Left forelimb (tissue), 1 donor: ENCODE results near the gene CD59.
"Not testable (repeated sequence)": the region's sequence is repeated elsewhere in the genome, so short reads cannot be mapped to it uniquely, and the experiment has no call there.

Experiments
- DNase-seq: peaks from one replicate; pipeline ENCODE4 v3.0.0-alpha.2; 2018; ENCODE audit warnings: low spot score

Gene CD59

DNA sequence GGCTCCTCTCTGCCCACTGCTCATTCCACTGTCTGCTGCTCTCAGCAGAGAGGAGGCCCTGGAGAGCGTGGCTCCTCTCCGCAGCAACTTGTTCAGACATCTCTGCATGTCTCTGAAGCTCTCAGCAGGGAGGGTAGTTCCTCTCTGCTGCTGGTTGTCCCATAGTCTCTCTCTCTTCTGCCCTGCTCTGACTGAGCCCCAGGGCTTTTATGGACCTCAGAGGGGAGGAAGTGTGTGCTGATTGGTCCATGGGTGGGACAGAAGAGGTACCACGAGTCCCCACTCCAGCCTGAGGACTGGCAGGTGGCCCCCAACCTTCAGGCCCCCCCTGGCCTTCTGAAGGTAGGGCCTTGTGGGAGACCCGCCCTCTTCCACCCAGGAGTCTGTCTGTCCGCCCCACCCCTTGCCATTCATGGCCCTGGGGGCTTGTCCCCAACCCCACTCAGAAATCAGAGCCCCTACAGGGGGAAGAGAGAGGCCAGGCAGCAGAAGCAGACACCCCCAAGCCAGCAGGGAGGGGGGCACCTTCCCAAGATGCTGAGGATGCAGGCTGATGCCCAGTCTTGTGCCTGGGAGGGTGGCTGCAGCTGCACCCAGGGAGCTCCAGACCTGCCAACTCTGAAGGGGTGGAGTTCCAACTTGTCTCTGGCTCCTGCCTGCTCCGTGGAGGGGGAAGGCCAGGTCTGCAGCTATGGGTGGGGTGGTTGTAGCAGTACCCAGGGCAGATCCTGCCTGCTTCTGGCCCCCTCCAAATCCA lies 70.7 kb downstream of the CD59 start:
- no peak for DNase-seq

DNA sequence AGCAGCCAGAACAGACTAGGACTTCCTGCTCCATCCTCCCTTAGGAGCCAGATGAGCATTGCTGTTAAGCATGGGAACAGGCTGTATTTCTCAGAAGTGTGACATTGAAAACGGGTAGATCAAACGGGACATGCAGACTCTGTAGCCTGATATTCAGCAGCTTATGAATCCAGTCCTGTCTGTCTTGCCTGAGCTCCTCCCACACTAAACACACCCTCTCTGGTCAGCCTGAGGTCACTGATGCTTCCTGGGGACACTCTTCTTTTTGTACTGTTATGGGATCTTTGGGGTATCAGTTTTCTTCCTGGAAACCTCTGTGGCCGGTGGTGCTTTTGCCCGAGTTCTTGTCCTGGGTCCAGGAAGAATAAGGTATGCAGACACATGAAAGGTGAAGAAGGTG lies 71.4 kb downstream of the CD59 start:
- DNase-seq: no peak

DNA sequence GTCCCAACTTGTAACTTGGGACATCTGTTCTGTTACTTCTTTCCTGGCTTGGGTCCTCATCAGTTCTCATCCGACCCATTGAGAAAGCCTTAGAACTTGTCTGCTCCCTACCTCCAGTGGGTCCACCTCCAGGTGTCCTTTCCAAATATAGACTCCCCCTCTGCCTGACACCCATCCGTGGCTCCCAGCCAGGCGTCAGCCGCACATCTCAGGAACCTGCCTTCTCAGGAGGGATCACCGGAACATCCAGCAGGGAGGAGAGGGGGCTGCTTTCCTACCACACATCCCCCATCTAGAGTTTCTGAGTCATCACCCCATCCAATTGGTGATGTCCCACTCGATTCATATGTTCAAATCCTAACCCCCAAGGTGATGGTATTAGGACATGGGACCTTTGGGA lies 72.1 kb downstream of the CD59 start:
- no peak for DNase-seq

DNA sequence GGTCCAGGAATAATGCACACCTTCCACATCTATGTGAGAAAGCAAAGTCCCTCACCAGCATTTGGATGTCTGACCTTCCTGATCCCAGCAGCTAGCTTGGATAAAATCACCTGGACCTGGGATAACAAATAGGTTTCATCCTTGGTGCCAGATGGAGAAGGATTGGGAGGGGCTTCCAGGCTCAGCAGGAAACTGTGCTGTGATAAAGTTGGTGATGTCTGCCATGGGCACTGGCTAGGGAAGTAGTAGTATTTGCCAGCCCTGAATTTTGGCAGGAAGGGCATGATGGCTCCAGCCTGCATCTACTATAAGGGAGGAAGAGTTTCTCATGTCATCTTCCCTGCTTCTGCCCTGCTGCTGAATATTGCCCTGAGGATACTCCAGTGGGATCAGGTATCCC lies 73.1 kb downstream of the CD59 start:
- DNase-seq: no peak

DNA sequence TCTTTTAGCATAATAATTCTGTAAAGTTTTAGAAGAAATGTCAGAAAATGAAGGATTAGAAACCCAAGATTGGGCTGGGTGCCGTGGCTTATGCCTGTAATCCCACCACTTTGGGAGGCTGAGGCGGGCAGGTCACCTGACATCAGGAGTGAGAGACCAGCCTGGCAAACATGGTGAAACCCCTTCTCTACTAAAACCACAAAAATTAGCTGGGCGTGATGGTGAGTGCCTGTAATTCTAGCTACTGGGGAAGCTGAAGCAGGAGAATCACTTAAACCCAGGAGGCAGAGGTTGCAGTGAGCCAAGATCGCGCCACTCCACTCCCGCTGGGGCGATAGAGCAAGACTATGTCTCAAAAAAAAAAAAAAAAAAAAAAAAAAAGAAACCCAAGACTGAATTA lies 74.7 kb downstream of the CD59 start:
- DNase-seq: not testable (repeated sequence)

DNA sequence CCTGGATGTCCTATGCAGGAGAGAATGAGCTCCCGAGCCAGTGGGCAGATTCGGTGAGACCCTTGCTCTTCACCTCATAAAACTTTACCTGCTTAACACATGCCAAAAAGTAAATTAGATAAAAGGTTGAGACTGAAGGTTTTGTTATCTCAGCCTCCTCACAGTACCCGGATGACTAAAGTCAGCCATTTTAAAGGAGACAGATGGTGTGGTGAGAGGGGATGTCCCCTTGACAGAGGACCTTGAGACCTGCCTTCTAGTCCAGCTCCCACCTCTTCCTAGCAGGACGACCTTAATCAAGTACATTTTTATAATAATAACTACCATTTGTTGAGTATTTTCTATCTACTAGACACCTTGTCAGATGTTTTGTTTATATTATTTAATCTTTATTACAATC lies 75.3 kb downstream of the CD59 start:
- no peak for DNase-seq

DNA sequence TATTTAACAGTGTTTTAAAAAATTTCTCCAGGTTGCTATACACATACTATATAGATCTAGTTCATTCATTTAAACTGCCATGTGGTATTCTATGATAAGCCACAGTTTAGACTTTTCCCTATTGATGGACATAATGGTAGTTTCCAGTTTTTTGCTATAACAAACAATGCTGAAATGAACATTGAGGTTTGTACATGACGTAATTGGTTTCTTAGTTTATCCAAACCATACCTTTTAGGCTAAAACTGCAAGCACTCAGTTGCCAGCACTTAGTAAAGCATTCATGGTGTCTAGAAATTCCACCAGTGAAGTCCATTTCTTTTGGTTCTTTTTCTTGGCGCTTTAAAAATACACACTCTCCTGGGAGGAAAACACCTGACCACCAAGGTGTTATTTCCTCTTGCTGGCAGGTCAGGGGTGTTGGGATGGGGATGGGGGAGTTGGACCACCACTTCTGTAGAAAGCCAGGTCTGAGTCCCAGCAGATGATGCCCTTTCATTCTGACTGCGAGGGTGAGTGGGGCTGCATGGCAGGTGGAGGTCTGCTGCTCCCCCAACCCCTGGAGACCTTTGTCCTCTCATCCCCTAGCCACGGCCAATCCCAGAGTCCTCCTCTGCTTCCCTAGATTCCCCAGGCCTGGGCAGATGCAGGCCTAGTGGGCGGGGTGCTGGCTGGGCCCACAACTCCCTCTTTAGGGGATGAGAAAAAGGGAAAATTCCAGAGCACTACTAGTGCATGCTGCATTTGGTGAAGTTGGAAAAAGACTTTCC lies 76.7 kb downstream of the CD59 start:
- no peak for DNase-seq

DNA sequence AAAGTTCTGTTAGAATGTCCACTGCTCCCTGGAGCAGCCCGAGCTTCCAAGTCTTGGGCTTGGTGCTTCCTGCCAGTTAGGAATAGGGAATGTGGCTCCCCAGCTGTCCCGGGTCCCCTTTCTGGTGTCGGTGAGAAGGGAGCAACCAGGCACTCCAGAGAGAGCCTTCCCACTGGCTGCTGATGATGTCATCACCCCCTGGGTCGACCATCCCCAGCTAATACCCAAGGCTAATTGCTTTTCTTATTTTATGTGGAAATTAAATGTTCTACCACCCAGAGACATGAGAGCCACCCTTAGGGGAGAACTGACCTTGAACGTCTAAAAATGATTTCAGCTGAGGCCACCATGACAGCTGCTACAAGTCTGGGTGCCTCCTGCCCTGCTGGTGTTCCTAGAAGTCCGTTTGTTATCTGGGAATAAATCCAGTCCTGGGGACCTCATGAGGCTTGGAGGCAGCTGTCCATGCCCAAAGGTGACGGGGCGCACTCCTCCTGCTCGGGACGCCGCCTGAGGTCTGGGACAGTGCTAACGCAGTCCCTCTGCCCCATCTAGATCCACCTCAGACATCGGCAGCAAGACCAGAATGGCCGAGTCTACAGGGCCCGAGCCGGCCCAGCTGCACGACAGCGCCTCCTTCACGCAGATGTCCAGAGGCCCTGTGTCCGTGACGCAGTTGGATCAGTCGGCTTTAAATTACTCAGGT lies 77.9 kb downstream of the CD59 start:
- DNase-seq: no peak

DNA sequence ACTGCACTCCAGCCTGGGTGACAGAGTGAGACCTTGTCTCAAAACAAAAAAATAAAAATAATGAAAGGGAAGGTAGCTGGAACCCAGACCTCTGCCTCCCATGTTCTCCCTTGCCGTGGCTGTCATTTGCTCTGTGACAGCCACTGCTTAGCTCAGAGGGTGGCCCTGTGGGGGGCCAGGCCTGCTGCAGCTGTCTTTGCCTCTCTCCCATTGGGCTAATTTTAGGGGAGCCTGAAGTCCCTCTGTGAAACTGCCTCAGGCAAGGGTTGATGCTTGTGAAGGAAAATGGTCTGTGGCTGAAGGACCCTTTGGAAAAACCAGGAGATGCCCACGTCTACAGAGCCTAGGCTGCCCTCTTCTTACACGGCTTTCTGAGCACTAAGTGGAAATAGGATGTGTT lies 78.5 kb downstream of the CD59 start:
- no peak for DNase-seq

DNA sequence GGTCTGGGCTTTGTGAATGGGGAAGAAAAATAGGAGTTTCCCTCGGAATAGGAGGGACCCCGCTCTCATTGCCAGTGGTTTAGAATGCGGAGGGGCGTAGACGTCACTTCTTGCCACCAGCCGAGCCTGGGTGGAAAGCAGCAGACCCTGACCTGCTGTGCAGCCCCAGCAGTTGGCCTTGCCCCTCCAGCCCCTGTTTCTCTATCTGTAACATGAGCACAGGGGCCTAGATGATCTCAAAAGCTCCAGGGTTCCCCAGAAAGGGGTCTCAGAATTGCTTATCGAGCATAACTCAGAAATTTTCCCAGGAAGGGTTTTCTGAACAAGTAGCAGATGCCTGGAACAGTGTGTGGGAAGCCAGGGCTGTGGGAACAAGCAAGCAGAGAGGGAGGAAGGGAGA lies 79.5 kb downstream of the CD59 start:
- DNase-seq: no peak

DNA sequence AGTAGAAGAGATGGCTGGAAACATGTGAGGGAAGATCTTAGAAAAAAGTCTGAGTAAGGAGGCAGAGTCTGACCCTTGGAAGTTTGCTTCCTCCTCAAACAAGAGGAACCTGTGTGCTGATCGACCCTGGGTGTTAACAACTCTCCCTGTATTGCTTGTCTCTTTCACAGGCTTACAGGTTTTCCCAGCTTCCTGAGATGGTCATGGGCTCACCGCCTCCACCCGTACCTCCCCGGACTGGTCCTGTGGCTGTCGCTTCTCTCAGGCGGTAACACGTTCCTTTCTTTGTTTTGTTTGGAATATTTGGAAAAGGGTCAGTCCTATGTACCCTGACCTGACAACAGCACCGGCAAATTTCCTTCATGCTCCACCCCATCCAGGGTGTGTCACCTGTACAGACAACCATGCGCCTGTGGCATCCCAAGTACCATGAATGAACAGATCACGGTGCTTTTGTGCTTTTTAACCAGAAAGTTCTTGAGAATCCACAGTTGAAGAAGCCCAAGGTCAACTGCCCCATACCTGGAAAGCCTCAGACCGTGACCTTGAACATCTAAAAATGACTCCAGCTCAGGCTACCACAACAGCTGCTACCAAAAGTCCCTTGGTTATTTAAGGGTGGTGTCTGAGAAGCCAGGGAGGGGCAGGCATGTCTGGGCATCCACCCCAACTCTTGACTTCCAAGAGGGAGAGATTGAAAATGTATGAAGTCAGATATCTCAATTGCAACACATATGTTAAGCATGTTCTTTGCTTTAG lies 80.2 kb downstream of the CD59 start:
- no peak for DNase-seq

DNA sequence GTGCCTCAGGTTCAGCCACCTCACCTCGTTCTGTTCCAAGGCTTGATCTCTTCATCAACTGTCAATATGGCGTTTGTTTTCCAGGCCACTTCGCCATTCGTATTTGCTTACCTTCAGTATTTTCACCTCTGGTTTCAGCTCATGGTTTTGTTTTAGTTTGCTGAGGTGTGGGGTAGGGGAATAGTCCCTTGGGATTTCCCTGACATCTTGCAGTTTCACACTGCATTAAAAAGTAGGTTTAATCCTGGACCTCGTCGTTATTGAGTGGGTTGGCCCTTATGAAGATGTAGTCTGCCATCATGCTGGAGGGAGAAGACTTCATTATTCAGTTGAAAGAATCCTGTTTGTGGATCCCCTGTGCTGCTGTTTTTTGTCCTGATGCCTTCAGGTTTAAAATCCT lies 81.6 kb downstream of the CD59 start:
- DNase-seq: no peak
